GM21723 (cell line): ENCODE data around the gene CLIC2.
"Not testable (repeated sequence)": the region's sequence is repeated elsewhere in the genome, so short reads cannot be mapped to it uniquely, and the experiment has no call there.

Source experiments
- ATAC-seq: cut with Tn5 transposase; IDR thresholded peaks from one replicate; pipeline ENCODE4 v1.9.1; 2021; ENCODE audit warnings: mild to moderate bottlenecking, moderate library complexity; ENCODE audit not compliant: unreplicated experiment

Gene CLIC2

DNA sequence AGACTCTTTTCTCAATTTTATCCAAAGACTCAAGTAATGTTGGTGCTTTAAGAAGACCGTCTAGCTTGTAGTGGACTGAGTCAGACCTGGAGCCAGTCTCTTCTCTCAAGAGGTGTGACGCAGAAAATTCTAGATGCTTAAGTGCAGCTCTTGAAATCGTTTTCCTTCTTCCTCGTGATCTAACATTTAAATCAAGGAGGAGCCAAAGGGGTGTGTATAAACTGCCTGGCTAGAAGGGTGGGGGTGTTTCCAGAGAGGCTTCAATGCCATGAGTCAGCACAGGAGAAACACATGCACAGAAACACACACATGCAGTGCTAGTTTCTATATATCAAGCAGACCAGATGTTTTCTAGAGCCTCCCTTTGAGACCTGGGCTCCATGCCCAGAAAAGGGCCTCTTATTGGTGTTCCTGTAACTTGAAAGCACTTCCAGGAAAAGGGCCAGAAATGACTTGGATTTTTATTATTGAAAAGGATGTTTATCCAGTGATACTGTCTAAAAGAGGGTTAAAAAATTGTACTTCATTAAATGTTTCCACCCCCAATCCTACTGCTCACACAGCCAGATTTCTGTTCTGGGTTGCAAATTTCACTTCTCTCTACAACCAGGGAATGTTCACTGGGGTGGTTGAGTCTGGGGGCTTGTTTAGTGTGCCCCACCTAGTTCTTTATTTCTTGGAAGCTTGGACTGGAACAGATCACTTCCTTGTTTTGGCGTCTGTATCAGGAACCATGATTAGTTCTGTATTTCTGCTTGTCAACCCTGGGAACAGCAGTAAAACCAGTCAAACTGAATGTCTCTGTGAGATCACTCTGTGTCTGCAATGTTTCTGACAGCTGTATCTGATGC lies at the start of gene CLIC2:
Gene CLIC2 (minus strand): TSS at position 129 of the 851 bp plus-strand sequence. CDS start 187 bp downstream, outside the sequence.
- ATAC-seq: no peak

DNA sequence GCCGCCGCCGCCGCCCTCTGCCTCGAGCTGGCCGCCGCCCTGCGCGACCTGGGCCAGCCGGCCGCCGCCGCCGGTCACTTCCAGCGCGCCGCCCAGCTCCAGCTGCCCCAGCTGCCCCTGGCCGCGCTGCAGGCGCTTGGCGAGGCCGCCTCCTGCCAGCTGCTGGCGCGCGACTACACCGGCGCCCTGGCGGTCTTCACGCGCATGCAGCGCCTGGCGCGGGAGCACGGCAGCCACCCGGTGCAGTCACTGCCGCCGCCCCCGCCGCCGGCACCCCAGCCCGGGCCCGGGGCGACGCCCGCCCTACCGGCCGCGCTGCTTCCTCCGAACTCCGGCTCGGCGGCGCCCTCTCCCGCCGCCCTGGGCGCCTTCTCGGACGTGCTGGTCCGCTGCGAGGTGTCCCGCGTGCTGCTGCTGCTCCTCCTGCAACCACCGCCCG lies 48.1 kb upstream of the CLIC2 start:
- ATAC-seq: peak; percentile 61

DNA sequence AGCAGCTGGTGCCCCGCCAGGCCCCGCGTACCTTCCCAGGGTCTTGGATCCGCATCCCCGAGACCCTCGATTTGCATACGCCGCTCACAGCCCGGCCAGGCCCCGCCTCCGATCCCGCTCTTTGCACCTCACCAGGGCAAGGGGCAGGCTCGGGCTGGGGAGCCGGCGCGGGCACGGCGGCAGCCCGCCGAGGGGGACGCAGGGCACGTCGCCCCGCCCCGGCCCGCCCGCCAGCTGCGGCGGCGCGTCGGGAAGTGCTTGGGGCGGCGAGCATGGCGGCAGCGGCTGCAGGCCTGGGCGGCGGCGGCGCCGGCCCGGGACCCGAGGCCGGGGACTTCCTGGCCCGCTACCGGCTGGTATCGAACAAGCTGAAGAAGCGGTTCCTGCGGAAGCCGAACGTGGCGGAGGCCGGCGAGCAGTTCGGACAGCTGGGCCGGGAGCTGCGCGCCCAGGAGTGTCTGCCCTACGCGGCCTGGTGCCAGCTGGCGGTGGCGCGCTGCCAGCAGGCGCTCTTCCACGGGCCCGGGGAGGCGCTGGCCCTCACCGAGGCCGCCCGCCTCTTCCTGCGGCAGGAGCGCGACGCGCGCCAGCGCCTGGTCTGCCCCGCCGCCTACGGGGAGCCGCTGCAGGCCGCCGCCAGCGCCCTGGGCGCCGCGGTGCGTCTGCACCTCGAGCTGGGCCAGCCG lies 47.6 kb upstream of the CLIC2 start, which contains the start of gene F8A2:
Gene F8A2 (plus strand): TSS at position 253 of the 686 bp plus-strand sequence. CDS start 20 bp downstream, at position 273.
- ATAC-seq: peak; percentile 76

DNA sequence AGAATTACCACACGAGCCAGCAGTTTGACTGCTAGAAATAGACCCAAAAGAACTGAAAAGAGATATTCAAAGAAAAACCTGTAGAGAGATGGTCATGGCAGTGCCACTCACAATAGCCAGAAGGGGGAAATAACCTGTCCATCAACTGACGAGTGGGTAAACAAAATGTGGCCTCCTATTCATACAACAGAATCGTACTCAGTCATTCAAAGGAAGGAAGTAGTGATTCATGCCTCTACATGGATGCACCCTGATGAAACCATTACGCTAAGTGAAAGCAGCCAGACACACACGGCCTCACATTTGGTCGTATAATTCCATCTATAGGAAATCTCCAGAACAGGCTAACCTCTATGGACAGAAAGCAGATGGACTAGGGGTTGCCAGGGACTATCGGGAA lies 45.4 kb upstream of the CLIC2 start:
- ATAC-seq: not testable (repeated sequence)

DNA sequence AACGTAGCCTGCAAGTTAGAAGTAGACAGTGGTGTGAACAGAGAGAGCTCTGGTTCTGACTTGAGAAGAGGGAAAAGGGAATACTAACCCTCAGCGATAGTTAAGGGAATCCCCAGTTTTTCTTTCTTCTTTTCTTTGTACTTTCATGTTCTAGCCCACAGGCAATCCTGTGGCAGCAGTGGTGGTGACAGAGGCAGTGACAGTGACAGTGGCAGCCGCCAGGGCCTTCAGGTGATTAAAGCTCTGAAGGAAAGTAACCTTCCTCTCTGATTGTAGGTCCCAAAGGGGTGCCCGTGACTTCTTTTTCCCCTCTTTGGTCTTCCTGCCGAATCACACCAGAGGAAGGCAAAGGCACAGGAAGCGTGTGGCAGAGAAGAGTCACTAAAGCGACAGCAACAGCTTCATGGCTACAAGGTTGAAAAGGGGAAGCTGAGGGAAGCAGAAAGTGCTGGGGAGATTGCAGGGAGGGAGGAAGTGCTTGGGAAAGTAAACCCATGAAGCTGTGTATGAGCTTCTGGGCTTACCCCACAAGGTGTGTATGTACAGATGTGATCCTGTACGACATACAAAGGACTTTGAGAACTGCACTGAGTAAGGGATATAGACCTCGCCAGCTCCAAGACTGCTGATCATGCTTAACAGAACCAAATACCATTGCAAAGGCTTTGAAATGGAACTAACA lies 39.5 kb upstream of the CLIC2 start:
- peak; percentile 77 for ATAC-seq

DNA sequence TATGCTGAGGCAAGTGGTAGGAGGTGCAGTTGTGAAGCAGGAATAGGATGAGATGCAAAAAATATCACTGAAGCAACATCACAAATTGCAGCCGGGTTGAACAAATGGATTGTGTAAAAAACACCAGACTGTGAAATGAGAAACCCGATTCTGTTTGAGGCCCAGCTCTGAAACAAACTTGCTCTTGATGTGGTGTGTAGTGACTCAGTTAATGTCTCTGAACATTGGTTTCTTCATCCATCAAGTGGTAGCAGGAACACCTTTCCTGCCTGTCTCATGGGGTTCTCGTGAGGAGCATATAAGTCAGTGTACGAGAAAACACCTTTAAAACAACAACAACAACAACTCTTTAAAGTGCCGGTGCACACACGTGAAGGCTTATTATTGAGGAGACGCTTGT lies 29.3 kb upstream of the CLIC2 start:
- not testable (repeated sequence) for ATAC-seq

DNA sequence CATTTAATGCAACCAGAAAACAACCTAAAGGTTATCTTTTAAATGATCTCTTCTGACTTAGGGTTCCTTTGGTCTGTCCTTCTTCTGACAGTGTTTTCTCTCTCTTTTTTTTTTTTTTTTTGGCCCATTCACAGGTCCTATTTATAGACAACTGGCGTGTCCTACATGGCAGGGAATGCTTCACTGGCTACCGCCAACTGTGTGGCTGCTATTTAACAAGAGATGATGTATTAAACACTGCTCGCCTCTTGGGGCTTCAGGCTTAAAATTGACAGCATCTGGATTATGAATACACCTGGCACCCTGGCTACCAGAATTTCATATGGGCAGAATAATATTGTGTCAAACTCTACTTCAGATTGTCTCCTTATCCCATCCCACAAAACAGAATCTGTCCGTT lies 15.0 kb upstream of the CLIC2 start:
- ATAC-seq: not testable (repeated sequence)

DNA sequence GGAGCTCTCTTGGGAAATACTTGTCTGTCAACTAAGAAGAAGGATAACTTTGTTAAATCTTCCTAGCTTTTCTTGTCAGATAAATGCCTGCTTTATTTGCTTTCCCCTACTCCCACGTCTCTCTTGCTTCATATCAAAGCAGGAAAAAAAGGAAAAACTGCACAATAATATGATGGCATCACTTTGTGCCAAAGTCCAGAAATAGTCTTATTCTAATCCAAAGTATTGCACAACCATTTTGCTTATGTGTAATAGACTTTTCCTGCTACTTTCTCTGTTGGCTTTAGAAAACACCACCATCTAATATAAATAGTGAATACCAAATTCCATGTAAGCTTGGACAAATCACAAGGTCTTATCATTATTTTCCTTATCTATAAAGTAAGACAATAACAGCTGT lies 11.3 kb upstream of the CLIC2 start:
- not testable (repeated sequence) for ATAC-seq

DNA sequence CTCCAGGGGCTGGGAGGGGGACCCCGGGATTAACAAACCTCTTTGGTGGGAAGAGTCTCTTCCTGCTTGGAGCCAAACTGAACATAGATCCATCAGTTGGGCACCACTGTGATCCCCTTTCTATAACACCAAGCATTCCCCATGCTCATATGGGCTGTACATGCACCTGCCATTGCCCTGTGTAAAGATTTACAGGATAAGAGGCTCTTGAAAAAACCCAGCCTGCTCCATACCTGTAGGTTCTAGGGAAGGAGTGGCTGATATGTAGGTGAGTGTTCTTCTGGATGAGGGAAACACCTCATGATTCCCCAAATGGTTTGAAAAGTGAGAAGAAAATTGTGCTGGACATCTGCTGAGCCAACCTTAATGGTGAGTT lies 911 bp upstream of the CLIC2 start:
- not testable (repeated sequence) for ATAC-seq

DNA sequence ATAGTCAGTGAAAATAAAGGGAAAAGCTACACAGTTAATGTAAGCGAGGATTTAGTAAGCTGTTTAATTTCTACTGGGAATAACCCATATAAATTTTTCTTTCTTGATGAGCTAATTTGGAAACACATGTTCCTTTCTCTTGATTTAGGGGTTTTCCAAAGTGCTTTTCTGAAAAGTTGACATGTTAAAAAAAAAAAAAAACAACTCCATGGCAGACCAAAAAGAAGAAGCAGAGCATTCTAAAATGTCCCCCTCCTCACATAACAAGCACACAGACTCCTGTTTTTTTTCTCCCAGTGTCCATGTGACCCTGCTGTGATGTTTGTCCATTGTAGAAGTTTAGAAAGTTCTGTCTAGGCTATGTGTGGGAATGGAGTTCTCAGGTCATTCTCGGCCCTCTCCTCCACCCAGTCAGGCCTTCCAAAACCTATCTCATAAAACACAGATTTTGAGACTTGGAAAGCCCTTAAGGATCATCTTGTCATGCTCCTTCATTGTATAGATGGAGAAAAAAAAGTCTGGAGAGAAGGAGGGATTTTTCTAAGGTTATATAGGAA lies 792 bp downstream of the CLIC2 start:
- no peak for ATAC-seq

DNA sequence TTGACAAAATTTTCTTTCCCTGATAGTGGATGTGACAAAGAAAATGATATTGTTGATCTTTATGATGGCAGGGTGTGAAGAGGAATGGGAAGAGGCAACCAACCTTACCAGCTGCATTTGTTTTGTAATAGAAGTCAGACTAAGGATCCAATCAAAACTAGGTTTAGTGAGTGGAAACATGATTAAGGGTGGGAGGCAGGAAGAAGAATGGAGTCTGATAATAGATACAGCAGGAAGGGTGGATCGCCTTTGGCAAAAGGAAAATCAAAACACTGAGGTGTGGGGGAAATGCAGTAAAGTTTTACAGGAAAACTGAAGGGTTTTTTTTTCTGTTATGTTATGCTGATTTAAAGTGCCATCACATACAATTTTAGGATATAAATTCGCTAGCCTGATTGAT lies 3.4 kb downstream of the CLIC2 start:
- ATAC-seq: no peak

DNA sequence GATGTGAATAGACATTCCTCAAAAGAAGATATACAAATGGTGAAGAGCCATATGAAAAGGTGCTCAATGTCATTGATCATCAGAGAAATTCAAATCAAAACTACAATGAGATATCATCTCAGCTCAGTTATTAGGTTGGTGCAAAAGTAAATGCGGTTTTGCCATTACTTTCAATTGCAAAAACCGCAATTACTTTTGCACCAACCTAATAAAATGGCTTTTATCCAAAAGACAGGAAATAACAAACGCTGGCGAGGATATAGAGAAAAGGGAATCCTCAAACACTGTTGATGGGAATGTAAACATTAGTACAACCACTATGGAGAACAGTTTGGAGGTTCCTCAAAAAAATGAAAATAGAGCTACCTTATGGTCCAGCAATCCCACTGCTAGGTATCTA lies 5.1 kb downstream of the CLIC2 start:
- no peak for ATAC-seq

DNA sequence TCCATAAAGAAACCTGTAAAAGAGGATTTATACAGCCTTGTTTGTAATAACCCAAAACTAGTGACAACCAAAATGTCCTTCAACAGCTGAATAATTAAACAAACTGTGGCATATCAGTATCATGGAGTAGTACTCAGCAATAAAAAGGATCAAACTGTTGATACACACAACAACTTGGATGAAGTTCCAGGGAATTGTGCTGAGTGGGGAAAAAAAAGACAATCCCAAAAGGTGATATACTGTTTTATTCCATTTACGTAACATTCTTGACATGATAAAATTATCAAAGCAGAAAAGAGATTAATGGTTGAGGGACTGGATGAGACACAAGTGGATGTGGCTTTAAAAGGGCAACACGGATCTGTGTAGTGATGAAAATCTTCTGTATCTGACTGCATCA lies 7.8 kb downstream of the CLIC2 start:
- no peak for ATAC-seq

DNA sequence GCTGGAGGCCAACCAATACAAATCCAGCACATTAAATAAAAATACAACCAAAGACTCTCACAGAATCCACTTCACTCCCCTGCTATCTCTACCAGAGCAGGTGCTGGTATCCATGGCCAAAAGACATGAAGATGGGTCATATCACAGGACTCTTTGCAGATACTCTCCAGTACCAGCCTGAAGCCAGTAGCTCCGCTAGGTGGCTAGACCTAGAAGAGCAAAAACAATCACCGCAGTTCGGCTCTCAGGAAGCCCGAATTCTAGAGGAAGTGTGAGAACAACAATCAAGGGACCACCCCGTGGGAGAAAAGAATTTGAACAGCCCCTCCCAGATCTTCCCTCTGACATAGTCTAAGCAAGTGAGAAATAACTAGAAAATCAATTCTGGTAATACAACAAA lies 20.2 kb downstream of the CLIC2 start:
- no peak for ATAC-seq

DNA sequence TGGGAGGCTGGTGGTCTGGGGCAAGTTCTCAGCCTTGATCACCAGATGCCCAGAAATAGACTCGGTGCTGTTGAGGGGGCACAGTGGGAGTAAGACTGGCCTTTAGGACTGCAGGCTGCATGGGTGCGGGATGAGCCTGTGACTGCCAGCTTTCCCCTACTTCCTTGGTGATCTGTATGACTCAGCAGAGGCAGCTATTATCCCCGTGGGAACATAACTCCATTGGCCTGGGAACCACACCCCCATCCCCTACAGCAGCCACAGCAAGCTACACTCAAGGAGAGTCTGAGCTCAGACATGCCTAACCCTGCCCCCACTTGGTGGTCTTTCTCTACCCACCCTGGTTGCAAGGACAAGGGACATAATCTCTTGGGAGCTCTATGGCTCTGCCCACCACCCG lies 20.6 kb downstream of the CLIC2 start:
- no peak for ATAC-seq

DNA sequence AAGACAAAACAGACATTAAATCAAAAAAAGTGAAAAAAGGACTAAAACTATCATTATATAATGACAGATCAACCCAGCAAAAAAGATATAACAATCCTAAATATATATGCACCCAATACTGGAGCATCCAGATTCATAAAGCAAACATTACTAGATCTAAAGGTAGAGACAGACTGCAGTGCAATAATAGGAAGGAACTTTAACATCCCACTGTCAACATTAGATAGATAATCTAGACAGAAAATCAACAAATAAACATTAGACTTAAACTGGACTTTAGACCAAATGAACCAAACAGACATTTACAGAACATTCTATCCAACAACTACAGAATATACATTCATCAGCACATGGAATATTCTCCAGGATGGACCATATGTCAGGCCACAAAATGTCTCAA lies 40.6 kb downstream of the CLIC2 start:
- no peak for ATAC-seq

DNA sequence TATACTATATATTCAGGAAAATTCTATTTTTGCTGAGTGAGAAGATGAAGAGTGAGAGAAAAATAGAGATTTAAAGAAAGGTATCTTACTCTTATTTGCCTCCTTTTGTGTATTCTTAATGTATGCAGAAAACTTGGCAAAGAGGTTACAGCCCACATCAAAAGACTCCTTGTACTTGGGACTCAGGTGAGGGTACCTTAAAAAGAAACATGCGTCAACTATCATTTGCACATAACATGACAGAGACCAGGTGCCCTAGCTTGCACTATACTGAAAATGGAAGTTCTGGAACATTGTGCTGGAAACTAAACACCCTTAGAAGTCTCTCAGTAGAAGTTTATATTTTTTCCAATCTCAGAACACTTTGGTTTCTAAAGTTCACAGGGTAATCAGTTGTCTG lies 54.5 kb downstream of the CLIC2 start:
- ATAC-seq: no peak

DNA sequence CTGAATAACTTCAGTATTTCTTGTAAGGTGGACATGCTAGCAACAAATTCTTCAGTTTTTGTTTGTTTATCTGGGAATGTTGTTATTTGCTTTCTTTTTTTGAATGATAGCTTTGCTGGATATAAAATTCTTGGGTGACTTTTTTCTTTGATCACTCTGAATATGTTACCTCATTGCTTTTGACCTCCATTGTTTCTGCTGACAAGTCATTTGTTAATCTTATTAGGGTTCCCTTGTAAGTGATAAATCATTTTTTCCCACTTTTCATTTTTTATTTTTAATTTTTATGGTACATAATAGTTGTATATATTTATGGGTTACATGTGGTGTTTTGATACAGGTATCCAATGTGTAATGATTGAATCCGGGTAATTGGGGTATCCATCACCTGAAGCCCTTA lies 63.4 kb downstream of the CLIC2 start:
- ATAC-seq: no peak

DNA sequence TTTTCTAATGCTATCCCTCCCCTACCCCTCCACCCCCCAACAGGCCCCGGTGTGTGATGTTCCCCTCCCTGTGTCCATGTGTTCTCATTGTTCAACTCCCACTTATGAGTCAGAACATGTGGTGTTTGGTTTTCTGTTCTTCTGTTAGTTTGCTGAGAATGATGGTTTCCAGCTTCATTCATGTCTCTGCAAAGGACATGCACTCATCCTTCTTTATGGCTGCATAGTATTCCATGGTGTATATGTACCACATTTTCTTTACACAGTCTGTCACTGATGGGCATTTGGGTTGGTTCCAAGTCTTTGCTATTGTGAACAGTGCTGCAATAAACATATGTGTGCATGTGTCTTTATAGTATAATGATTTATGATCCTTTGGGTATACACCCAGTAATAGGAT lies 66.4 kb downstream of the CLIC2 start:
- not testable (repeated sequence) for ATAC-seq

DNA sequence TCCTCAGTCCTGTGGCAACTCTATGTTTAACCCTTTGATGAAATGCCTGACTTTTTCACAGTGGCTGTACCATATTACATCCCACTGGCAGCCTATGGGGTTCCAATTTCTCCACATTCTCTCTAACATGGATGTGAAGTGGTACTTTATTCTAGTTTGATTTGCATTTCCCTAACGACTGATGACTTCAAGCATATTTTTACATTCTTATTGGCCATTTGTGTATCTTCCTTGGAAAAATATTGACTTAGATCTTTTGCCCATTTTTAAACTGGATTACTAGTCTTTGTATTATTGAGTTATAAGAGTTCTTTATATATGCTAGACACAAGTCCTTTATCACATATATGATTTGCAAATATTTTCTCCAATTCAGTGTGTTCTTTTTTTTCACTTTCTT lies 68.0 kb downstream of the CLIC2 start:
- ATAC-seq: no peak
